SU-DHL-6 (cell line): ENCODE data around the gene WWOX.

Source experiments
- CTCF ChIP-seq: fragments of 200-600 bp; sonication (generic); IDR thresholded peaks from one replicate; pipeline ENCODE4 v1.5.1; 2017; ENCODE audit warnings: antibody characterized with exemption, mild to moderate bottlenecking, low read length, moderate library complexity; ENCODE audit not compliant: insufficient read depth, poor library complexity, severe bottlenecking
- EZH2phosphoT487 ChIP-seq: fragments of 200-600 bp; sonication (generic), shearing (Covaris generic); conservative IDR thresholded peaks from 2 replicates; pipeline ENCODE4 v1.6.1; 2018; ENCODE audit warnings: mild to moderate bottlenecking, antibody characterized with exemption, low read length, moderate library complexity, mixed read lengths

- TF ChIP-seq CTCF (no peak), EZH2phosphoT487 (no peak)
Observed at GRCh38 chr16:78465730-78466129, 366.3 kb downstream of the WWOX start.
